Liver (tissue), 9 donors: ENCODE measurements around the gene P3H1. TPM values are rescaled to one million over a fixed set of nuclear protein-coding genes. Genes with fewer than 3 reads are reported as not detected.

Experiments
- DNase-seq: peaks from one replicate; pipeline ENCODE4 v3.0.0-alpha.2; 2017; ENCODE audit warnings: low spot score
- H3K27ac ChIP-seq, 2 donors: one replicate each; pipeline ENCODE4 v1.7.0; 2013; ENCODE audit warnings: inconsistent platforms in 2 of 2, low read length in 2 of 2, control low read depth in 1 of 2, low read depth in 1 of 2, mild to moderate bottlenecking in 1 of 2
- H3K27me3 ChIP-seq, 4 donors: one replicate each; pipeline versions ENCODE4 v1.6.1 to v1.7.0; 2013; ENCODE audit warnings: low read length in 3 of 4, inconsistent platforms in 1 of 4, mild to moderate bottlenecking in 1 of 4, moderate library complexity in 1 of 4; ENCODE audit not compliant: control insufficient read depth in 4 of 4, insufficient read depth in 4 of 4
- H3K36me3 ChIP-seq, 4 donors: one replicate each; pipeline versions ENCODE4 v1.6.1 to v1.7.0; 2013; ENCODE audit warnings: low read length in 3 of 4, mild to moderate bottlenecking in 3 of 4, low read depth in 1 of 4, moderate library complexity in 1 of 4; ENCODE audit not compliant: control insufficient read depth in 4 of 4, insufficient read depth in 3 of 4
- H3K4me1 ChIP-seq, 4 donors: one replicate each; pipeline versions ENCODE4 v1.6.1 to v1.7.0; 2013; ENCODE audit warnings: low read length in 3 of 4, mild to moderate bottlenecking in 3 of 4, moderate library complexity in 1 of 4; ENCODE audit not compliant: control insufficient read depth in 4 of 4, insufficient read depth in 4 of 4
- H3K4me3 ChIP-seq, 3 donors: one replicate each; pipeline versions ENCODE4 v1.6.1 to v1.7.0; 2013; ENCODE audit warnings: low read length in 3 of 3, control low read depth in 1 of 3, low read depth in 1 of 3, mild to moderate bottlenecking in 1 of 3
- H3K9ac ChIP-seq, 2 donors: one replicate each; pipeline ENCODE4 v1.7.0; 2013; ENCODE audit warnings: low read length in 2 of 2, mild to moderate bottlenecking in 2 of 2, moderate library complexity in 2 of 2, control low read depth in 1 of 2, low read depth in 1 of 2
- H3K9me3 ChIP-seq, 4 donors: one replicate each; pipeline versions ENCODE4 v1.6.1 to v1.7.0; 2013; ENCODE audit warnings: low read length in 3 of 4; ENCODE audit not compliant: control insufficient read depth in 4 of 4
- ATF3 ChIP-seq: IDR thresholded peaks from 2 replicates; pipeline ENCODE4 v1.6.1; 2016; ENCODE audit warnings: antibody characterized with exemption
- EGR1 ChIP-seq, 2 donors: IDR thresholded peaks; 2 replicates each; pipeline ENCODE4 v1.6.1; 2016 to 2018; ENCODE audit warnings: antibody characterized with exemption in 2 of 2, low read depth in 2 of 2
- FOXA1 ChIP-seq: IDR thresholded peaks from 2 replicates; pipeline ENCODE4 v1.6.1; 2016; ENCODE audit warnings: antibody characterized with exemption
- FOXA2 ChIP-seq: IDR thresholded peaks from 2 replicates; pipeline ENCODE4 v1.6.1; 2016; ENCODE audit warnings: antibody characterized with exemption
- GABPA ChIP-seq, 2 donors: IDR thresholded peaks in 1 of 2; conservative IDR thresholded peaks in 1 of 2; 2 replicates each; pipeline ENCODE4 v1.6.1; 2016; ENCODE audit warnings: antibody characterized with exemption in 2 of 2, mild to moderate bottlenecking in 1 of 2, moderate library complexity in 1 of 2
- HNF4A ChIP-seq, 2 donors: conservative IDR thresholded peaks; 2 replicates each; pipeline ENCODE4 v1.6.1; 2016; ENCODE audit warnings: antibody characterized with exemption in 2 of 2, mild to moderate bottlenecking in 2 of 2
- HNF4G ChIP-seq: IDR thresholded peaks from 2 replicates; pipeline ENCODE4 v1.6.1; 2016; ENCODE audit warnings: antibody characterized with exemption
- JUND ChIP-seq, 2 donors: IDR thresholded peaks; 2 replicates each; pipeline ENCODE4 v1.6.1; 2016; ENCODE audit warnings: antibody characterized with exemption in 2 of 2
- MAX ChIP-seq: IDR thresholded peaks from 2 replicates; pipeline ENCODE4 v1.6.1; 2016; ENCODE audit warnings: antibody characterized with exemption
- NR2F2 ChIP-seq: IDR thresholded peaks from 2 replicates; pipeline ENCODE4 v1.6.1; 2016; ENCODE audit warnings: antibody characterized with exemption
- RAD21 ChIP-seq, 2 donors: IDR thresholded peaks; 2 replicates each; pipeline ENCODE4 v1.6.1; 2016; ENCODE audit warnings: antibody characterized with exemption in 2 of 2, mild to moderate bottlenecking in 2 of 2
- REST ChIP-seq: IDR thresholded peaks from 2 replicates; pipeline ENCODE4 v1.6.1; 2016; ENCODE audit warnings: antibody characterized with exemption, mild to moderate bottlenecking
- RXRA ChIP-seq, 2 donors: IDR thresholded peaks; 2 replicates each; pipeline ENCODE4 v1.6.1; 2017 to 2018; ENCODE audit warnings: antibody characterized with exemption in 2 of 2, mild to moderate bottlenecking in 1 of 2
- SP1 ChIP-seq: IDR thresholded peaks from 2 replicates; pipeline ENCODE4 v1.6.1; 2018; ENCODE audit warnings: antibody characterized with exemption, mild to moderate bottlenecking
- TAF1 ChIP-seq: conservative IDR thresholded peaks from 2 replicates; pipeline ENCODE4 v1.6.1; 2016; ENCODE audit warnings: antibody characterized with exemption, mild to moderate bottlenecking
- YY1 ChIP-seq: IDR thresholded peaks from 2 replicates; pipeline ENCODE4 v1.6.1; 2016; ENCODE audit warnings: antibody characterized with exemption, mild to moderate bottlenecking
- WGBS: extraction: QIAGEN DNeasy Blood & Tissue Kit; methylation state at CpG from one replicate; pipeline ENCODE4 v1.1.7; 2013; 5-methylcytosine and 5-hydroxymethylcytosine counted together
- polyA plus RNA-seq, 2 donors: library from polyadenylated mRNA; stranded (reverse) in 1 of 2; unstranded in 1 of 2; fragments of 200-250 nt in 1 of 2; fragments of >200 nt in 1 of 2; fragmentation: Nextera tagmentation in 1 of 2; extraction: Ambion mirVana in 1 of 2; gene quantifications; one replicate each; pipeline versions ENCODE4 v1.2.1 to v1.2.3, GENCODE V29; 2013 to 2015
- total RNA-seq, 2 donors: library from RNA; depleted of rRNA; stranded (reverse); fragments of >200 nt; gene quantifications; one replicate each; pipeline ENCODE4 v1.2.3, GENCODE V29; 2014
- TF ChIP-seq, protein P1 (sequence below): fragments of 150-350 bp; IDR thresholded peaks from 2 replicates; pipeline ENCODE4 v1.5.1; 2017; ENCODE audit warnings: improper control_type of control experiment, low read depth, low read length; ENCODE audit not compliant: missing input control
- TF ChIP-seq, protein P2 (sequence below): IDR thresholded peaks from 2 replicates; pipeline ENCODE4 v1.6.1; 2016; ENCODE audit warnings: antibody characterized with exemption
- donor health status: healthy.
- donor health status: healthy.
- donor health status: healthy.
- donor health status: healthy.
- donor health status: healthy.

P3H1 gene
- total and polyA plus RNA-seq, 4 donors, result 14.9 to 28.0 (median 22.7) TPM

DNA sequence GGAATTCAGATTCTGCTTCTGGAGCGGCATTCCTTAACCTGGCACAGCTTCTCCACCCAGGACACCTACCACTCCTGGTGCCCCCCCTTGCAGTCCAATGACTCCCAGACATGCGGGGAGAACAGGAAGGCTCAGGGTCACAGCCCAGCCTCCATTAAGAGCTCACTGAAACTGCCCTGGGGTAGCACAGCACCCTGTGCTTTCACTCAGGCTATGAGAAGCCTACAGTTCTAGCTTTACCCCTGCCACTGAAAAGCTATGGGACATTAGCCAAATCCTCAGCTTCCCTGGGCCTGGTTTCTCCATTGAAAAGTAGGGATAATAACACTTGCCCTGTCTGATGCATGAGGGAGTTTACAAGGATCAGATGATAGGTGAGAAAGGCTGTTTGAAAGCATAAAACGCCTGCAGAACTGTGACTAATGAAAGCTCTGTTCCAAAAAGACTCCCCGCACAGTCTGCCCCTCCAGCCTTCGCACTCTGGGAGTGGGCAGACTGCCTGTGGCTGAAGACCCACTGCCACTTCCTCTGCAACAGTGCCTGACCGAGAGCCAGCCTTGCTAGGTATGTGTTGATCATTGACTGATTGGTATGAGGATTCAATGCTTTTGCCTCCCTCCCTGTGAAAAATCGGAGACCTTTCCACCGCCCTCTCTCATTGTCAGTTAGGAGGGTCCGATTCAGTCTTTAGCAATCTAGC is 24.1 kb downstream of the P3H1 start:
- TF ChIP-seq SP1 (no peak), GABPA (IDR thresholded peaks at IDR 0.05 in 1 of 2, conservative IDR thresholded peaks at IDR 0.05 in 1 of 2) (no peak), REST (no peak), TAF1 (no peak), RXRA (IDR thresholded peaks at IDR 0.05) (no peak), JUND (IDR thresholded peaks at IDR 0.05) (no peak), FOXA2 (no peak), YY1 (no peak), FOXA1 (no peak), HNF4G (no peak), ATF3 (no peak), MAX (no peak), NR2F2 (no peak), RAD21 (IDR thresholded peaks at IDR 0.05) (no peak), HNF4A (conservative IDR thresholded peaks at IDR 0.05) (no peak), EGR1 (IDR thresholded peaks at IDR 0.05; ENCODE audit: low read depth in 2 of 2) (no peak)
- TF ChIP-seq, protein P1, sequence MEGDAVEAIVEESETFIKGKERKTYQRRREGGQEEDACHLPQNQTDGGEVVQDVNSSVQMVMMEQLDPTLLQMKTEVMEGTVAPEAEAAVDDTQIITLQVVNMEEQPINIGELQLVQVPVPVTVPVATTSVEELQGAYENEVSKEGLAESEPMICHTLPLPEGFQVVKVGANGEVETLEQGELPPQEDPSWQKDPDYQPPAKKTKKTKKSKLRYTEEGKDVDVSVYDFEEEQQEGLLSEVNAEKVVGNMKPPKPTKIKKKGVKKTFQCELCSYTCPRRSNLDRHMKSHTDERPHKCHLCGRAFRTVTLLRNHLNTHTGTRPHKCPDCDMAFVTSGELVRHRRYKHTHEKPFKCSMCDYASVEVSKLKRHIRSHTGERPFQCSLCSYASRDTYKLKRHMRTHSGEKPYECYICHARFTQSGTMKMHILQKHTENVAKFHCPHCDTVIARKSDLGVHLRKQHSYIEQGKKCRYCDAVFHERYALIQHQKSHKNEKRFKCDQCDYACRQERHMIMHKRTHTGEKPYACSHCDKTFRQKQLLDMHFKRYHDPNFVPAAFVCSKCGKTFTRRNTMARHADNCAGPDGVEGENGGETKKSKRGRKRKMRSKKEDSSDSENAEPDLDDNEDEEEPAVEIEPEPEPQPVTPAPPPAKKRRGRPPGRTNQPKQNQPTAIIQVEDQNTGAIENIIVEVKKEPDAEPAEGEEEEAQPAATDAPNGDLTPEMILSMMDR, result no peak
- TF ChIP-seq, protein P2, sequence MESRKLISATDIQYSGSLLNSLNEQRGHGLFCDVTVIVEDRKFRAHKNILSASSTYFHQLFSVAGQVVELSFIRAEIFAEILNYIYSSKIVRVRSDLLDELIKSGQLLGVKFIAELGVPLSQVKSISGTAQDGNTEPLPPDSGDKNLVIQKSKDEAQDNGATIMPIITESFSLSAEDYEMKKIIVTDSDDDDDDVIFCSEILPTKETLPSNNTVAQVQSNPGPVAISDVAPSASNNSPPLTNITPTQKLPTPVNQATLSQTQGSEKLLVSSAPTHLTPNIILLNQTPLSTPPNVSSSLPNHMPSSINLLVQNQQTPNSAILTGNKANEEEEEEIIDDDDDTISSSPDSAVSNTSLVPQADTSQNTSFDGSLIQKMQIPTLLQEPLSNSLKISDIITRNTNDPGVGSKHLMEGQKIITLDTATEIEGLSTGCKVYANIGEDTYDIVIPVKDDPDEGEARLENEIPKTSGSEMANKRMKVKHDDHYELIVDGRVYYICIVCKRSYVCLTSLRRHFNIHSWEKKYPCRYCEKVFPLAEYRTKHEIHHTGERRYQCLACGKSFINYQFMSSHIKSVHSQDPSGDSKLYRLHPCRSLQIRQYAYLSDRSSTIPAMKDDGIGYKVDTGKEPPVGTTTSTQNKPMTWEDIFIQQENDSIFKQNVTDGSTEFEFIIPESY, result no peak
- Histone ChIP-seq H3K4me3 (no peak overlapping the region), H3K9me3 (no peaks in the 10 kb centered on the region), H3K27ac (no peak overlapping the region), H3K9ac (no peak overlapping the region), H3K36me3 (peaks cover 1 to 19% (median 9%) of the 10 kb centered on the region in 4 donors), H3K27me3 (no peaks in the 10 kb centered on the region), H3K4me1 (peaks cover 2 to 7% (median 5%) of the 10 kb centered on the region in 4 donors)
- no peak for DNase-seq
- 94% methylated on average over 9 of the region's 9 CpGs for WGBS
